Stimulated activated CD8-positive, alpha-beta memory T cell treated with anti-CD3 and anti-CD28 coated beads, Interleukin-15, amount 100 ng/mL, for 4 hours (primary cell): Measurements from ENCODE around the gene PCDHA10.

Source experiments
- DNase-seq, 2 donors: peaks; one replicate each; pipeline ENCODE4 v3.0.0-alpha.2; 2020; ENCODE audit warnings: low read depth in 2 of 2

The PCDHA10 gene

GRCh38 chr5:140882591-140882899, 26.8 kb downstream of the PCDHA10 start:
- no peak for DNase-seq

- no peak for DNase-seq
Observed at GRCh38 chr5:140883373-140883772, 27.7 kb downstream of the PCDHA10 start.

GRCh38 chr5:140883927-140884697, 28.4 kb downstream of the PCDHA10 start:
- DNase-seq: no peak

GRCh38 chr5:140916325-140916724, 60.6 kb downstream of the PCDHA10 start:
- no peak for DNase-seq
